WTC11 (cell line): ENCODE measurements around the gene NEDD4. TPM values are rescaled to one million over a fixed set of nuclear protein-coding genes. Genes with fewer than 3 reads are reported as not detected.
"Not testable (repeated sequence)": the region's sequence is repeated elsewhere in the genome, so short reads cannot be mapped to it uniquely, and the experiment has no call there.

Source experiments
- ATAC-seq: fragments of 200-7000 bp; cut with Tn5 transposase; 2 replicates; pipeline ENCODE4 v1.10.0; 2021; ENCODE audit warnings: mild to moderate bottlenecking, moderate library complexity
- CTCF ChIA-PET: fragments of 300-600 bp; sonication (Branson Sonifier 250); formaldehyde crosslinking; loops from one replicate; lab custom pipeline; 2021; ENCODE audit warnings: antibody characterized with exemption; lab: Charles Lee
- POLR2A ChIA-PET: fragments of 350-600 bp; sonication (Branson Sonifier 250); formaldehyde crosslinking; loops from one replicate; lab custom pipeline; 2021; ENCODE audit warnings: antibody characterized with exemption; lab: Charles Lee
- DNase-seq: peaks from one replicate; pipeline ENCODE4 v3.0.0; 2021; ENCODE audit warnings: low spot score
- H3K27ac Mint-ChIP-seq: 2 replicates; pipeline ENCODE4 v1.8.0; 2021; ENCODE audit warnings: mixed read lengths
- H3K27me3 Mint-ChIP-seq: 2 replicates; pipeline ENCODE4 v1.8.0; 2021; ENCODE audit warnings: low read depth, mild to moderate bottlenecking, moderate library complexity, mixed read lengths
- H3K36me3 Mint-ChIP-seq: 2 replicates; pipeline ENCODE4 v1.8.0; 2021; ENCODE audit warnings: mixed read lengths
- H3K4me1 Mint-ChIP-seq: 2 replicates; pipeline ENCODE4 v1.8.0; 2022; ENCODE audit warnings: mixed read lengths
- H3K4me3 Mint-ChIP-seq: 2 replicates; pipeline ENCODE4 v1.8.0; 2021; ENCODE audit warnings: mild to moderate bottlenecking, moderate library complexity, mixed read lengths
- H3K9me3 Mint-ChIP-seq: 2 replicates; pipeline ENCODE4 v1.8.0; 2021; ENCODE audit warnings: mixed read lengths
- CREM ChIP-seq: sonication (generic); formaldehyde crosslinking; IDR thresholded peaks from 2 replicates; pipeline ENCODE4 v1.8.1; 2022; ENCODE audit warnings: mild to moderate bottlenecking, missing genetic modification reagents, moderate library complexity
- ETV6 ChIP-seq: sonication (generic); formaldehyde crosslinking; IDR thresholded peaks from 2 replicates; pipeline ENCODE4 v1.8.1; 2022; ENCODE audit warnings: mild to moderate bottlenecking, missing genetic modification reagents
- FOXJ3 ChIP-seq: sonication (generic); formaldehyde crosslinking; IDR thresholded peaks from 2 replicates; pipeline ENCODE4 v1.9.0; 2021; ENCODE audit warnings: missing genetic modification reagents, mild to moderate bottlenecking, borderline replicate concordance
- JAZF1 ChIP-seq: fragments of 250-450 bp; sonication (Bioruptor Pico); IDR thresholded peaks from 2 replicates; pipeline ENCODE4 v1.9.0; 2021; ENCODE audit warnings: moderate library complexity, mild to moderate bottlenecking, inconsistent platforms
- JUN ChIP-seq: sonication (generic); formaldehyde crosslinking; IDR thresholded peaks from 2 replicates; pipeline ENCODE4 v1.8.0; 2023; ENCODE audit warnings: mild to moderate bottlenecking, missing genetic modification reagents
- MYBL2 ChIP-seq: sonication (generic); formaldehyde crosslinking; IDR thresholded peaks from 2 replicates; pipeline ENCODE4 v1.8.1; 2023; ENCODE audit warnings: mild to moderate bottlenecking, moderate library complexity, missing genetic modification reagents
- NFYB ChIP-seq: sonication (generic); formaldehyde crosslinking; conservative IDR thresholded peaks from 2 replicates; pipeline ENCODE4 v1.8.0; 2022; ENCODE audit warnings: low read depth, missing genetic modification reagents
- OVOL2 ChIP-seq: fragments of 250-450 bp; sonication (Bioruptor Pico); IDR thresholded peaks from 2 replicates; pipeline ENCODE4 v1.9.0; 2021; ENCODE audit warnings: mild to moderate bottlenecking, borderline replicate concordance
- SMAD3 ChIP-seq: sonication (generic); formaldehyde crosslinking; IDR thresholded peaks from 2 replicates; pipeline ENCODE4 v1.8.0; 2022; ENCODE audit warnings: missing genetic modification reagents, mild to moderate bottlenecking, borderline replicate concordance
- TCF7 ChIP-seq: sonication (generic); formaldehyde crosslinking; IDR thresholded peaks from 2 replicates; pipeline ENCODE4 v1.8.0; 2022; ENCODE audit warnings: mild to moderate bottlenecking, low read depth, missing genetic modification reagents, moderate library complexity
- ZNF219 ChIP-seq: sonication (generic); formaldehyde crosslinking; IDR thresholded peaks from 2 replicates; pipeline ENCODE4 v1.8.0; 2023; ENCODE audit warnings: missing genetic modification reagents, mild to moderate bottlenecking, borderline replicate concordance
- total RNA-seq: library from RNA; stranded (reverse); gene quantifications from 3 replicates; pipeline ENCODE4 v1.2.3, GENCODE V29; 2021
- TF ChIP-seq, protein P1 (sequence below): sonication (generic); formaldehyde crosslinking; IDR thresholded peaks from 2 replicates; pipeline ENCODE4 v1.8.1; 2023; ENCODE audit warnings: mild to moderate bottlenecking, missing genetic modification reagents, borderline replicate concordance
- TF ChIP-seq, protein P2 (sequence below): sonication (generic); formaldehyde crosslinking; IDR thresholded peaks from 2 replicates; pipeline ENCODE4 v1.8.1; 2022; ENCODE audit warnings: mild to moderate bottlenecking, moderate library complexity, missing genetic modification reagents
- TF ChIP-seq, protein P3 (sequence below): fragments of 250-450 bp; sonication (Bioruptor Pico); IDR thresholded peaks from 2 replicates; pipeline ENCODE4 v1.9.0; 2021; ENCODE audit warnings: mild to moderate bottlenecking, borderline replicate concordance
- TF ChIP-seq, protein P4 (sequence below): sonication (generic); formaldehyde crosslinking; IDR thresholded peaks from 2 replicates; pipeline ENCODE4 v1.8.0; 2023; ENCODE audit warnings: missing genetic modification reagents

The NEDD4 gene
- total RNA-seq, 1 experiment from 2014 or later: 4.5 TPM

DNA sequence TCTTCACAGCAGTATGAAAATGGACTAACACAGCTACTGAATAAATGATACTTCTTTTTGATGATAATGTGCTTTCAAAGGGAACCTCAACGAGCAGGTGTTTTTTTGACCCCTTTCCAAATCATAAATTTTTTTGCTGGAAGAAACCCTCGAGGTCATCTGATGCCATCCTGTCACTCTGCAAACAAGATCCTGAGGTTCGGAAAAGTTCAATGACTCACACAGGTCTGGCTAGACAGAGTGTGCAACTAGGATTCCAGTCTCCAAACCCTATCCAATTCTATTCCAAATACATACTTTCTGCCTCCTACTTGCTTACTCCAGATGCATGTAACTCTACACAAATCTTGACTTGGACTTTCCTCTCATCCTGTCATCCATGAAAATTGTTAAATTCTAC lies 124.7 kb downstream of the NEDD4 start:
- no peaks in the 10 kb centered on the region for H3K36me3 Mint-ChIP-seq
- no peak overlapping the region for H3K27ac Mint-ChIP-seq
- H3K9me3 Mint-ChIP-seq: no peaks in the 10 kb centered on the region
- CTCF ChIA-PET: interaction anchor here (1.3 kb wide), 1 partner anchor 94 kb away, joined by 3 read pairs; no protein-coding TSS in a partner anchor
- ATAC-seq (no peak), DNase-seq (no peak)
- no peaks in the 10 kb centered on the region for H3K27me3 Mint-ChIP-seq
- TF ChIP-seq, protein P1, sequence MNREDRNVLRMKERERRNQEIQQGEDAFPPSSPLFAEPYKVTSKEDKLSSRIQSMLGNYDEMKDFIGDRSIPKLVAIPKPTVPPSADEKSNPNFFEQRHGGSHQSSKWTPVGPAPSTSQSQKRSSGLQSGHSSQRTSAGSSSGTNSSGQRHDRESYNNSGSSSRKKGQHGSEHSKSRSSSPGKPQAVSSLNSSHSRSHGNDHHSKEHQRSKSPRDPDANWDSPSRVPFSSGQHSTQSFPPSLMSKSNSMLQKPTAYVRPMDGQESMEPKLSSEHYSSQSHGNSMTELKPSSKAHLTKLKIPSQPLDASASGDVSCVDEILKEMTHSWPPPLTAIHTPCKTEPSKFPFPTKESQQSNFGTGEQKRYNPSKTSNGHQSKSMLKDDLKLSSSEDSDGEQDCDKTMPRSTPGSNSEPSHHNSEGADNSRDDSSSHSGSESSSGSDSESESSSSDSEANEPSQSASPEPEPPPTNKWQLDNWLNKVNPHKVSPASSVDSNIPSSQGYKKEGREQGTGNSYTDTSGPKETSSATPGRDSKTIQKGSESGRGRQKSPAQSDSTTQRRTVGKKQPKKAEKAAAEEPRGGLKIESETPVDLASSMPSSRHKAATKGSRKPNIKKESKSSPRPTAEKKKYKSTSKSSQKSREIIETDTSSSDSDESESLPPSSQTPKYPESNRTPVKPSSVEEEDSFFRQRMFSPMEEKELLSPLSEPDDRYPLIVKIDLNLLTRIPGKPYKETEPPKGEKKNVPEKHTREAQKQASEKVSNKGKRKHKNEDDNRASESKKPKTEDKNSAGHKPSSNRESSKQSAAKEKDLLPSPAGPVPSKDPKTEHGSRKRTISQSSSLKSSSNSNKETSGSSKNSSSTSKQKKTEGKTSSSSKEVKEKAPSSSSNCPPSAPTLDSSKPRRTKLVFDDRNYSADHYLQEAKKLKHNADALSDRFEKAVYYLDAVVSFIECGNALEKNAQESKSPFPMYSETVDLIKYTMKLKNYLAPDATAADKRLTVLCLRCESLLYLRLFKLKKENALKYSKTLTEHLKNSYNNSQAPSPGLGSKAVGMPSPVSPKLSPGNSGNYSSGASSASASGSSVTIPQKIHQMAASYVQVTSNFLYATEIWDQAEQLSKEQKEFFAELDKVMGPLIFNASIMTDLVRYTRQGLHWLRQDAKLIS: no peak
- TF ChIP-seq JAZF1 (CRISPR knock-in tag) (no peak), JUN (CRISPR knock-in tag) (no peak), TCF7 (CRISPR knock-in tag) (no peak), SMAD3 (CRISPR knock-in tag) (no peak), MYBL2 (no peak), OVOL2 (CRISPR knock-in tag) (no peak), ETV6 (CRISPR knock-in tag) (no peak), NFYB (no peak), ZNF219 (no peak), FOXJ3 (CRISPR knock-in tag) (no peak), CREM (CRISPR knock-in tag) (no peak)
- TF ChIP-seq, protein P2, sequence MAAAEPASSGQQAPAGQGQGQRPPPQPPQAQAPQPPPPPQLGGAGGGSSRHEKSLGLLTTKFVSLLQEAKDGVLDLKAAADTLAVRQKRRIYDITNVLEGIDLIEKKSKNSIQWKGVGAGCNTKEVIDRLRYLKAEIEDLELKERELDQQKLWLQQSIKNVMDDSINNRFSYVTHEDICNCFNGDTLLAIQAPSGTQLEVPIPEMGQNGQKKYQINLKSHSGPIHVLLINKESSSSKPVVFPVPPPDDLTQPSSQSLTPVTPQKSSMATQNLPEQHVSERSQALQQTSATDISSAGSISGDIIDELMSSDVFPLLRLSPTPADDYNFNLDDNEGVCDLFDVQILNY (CRISPR knock-in tag): no peak
- TF ChIP-seq, protein P3, sequence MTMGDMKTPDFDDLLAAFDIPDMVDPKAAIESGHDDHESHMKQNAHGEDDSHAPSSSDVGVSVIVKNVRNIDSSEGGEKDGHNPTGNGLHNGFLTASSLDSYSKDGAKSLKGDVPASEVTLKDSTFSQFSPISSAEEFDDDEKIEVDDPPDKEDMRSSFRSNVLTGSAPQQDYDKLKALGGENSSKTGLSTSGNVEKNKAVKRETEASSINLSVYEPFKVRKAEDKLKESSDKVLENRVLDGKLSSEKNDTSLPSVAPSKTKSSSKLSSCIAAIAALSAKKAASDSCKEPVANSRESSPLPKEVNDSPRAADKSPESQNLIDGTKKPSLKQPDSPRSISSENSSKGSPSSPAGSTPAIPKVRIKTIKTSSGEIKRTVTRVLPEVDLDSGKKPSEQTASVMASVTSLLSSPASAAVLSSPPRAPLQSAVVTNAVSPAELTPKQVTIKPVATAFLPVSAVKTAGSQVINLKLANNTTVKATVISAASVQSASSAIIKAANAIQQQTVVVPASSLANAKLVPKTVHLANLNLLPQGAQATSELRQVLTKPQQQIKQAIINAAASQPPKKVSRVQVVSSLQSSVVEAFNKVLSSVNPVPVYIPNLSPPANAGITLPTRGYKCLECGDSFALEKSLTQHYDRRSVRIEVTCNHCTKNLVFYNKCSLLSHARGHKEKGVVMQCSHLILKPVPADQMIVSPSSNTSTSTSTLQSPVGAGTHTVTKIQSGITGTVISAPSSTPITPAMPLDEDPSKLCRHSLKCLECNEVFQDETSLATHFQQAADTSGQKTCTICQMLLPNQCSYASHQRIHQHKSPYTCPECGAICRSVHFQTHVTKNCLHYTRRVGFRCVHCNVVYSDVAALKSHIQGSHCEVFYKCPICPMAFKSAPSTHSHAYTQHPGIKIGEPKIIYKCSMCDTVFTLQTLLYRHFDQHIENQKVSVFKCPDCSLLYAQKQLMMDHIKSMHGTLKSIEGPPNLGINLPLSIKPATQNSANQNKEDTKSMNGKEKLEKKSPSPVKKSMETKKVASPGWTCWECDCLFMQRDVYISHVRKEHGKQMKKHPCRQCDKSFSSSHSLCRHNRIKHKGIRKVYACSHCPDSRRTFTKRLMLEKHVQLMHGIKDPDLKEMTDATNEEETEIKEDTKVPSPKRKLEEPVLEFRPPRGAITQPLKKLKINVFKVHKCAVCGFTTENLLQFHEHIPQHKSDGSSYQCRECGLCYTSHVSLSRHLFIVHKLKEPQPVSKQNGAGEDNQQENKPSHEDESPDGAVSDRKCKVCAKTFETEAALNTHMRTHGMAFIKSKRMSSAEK (CRISPR knock-in tag): no peak
- TF ChIP-seq, protein P4, sequence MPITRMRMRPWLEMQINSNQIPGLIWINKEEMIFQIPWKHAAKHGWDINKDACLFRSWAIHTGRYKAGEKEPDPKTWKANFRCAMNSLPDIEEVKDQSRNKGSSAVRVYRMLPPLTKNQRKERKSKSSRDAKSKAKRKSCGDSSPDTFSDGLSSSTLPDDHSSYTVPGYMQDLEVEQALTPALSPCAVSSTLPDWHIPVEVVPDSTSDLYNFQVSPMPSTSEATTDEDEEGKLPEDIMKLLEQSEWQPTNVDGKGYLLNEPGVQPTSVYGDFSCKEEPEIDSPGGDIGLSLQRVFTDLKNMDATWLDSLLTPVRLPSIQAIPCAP (CRISPR knock-in tag): no peak
- POLR2A ChIA-PET: no interaction called here
- H3K4me1 Mint-ChIP-seq: no peaks in the 10 kb centered on the region
- no peak overlapping the region for H3K4me3 Mint-ChIP-seq

DNA sequence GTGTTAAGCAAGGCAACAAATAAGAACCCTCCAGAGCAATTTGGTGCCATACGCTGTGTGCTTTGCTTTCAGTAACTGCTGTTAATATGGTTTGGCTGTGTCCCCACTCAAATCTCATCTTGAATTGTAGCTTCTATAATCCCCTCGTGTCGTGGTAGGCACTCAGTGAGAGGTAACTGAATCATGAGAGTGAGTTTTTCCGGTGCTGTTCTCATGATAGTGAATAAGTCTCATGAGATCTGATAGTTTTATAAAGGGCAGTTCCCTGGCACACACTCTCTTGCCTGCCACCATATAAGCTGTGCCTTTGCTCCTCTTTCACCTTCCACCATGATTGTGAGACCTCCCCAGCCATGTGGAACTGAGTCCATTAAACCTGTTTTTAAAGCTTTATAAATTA lies 125.1 kb downstream of the NEDD4 start:
- ATAC-seq: not testable (repeated sequence)

More for the DNA sequence above, 125.1 kb downstream of the NEDD4 start:
- DNase-seq, H3K9me3 Mint-ChIP-seq, H3K27ac Mint-ChIP-seq, H3K4me1 Mint-ChIP-seq, H3K36me3 Mint-ChIP-seq, H3K27me3 Mint-ChIP-seq, H3K4me3 Mint-ChIP-seq: not testable (repeated sequence)
- ChIA-PET CTCF (interaction anchor here (1.1 to 1.3 kb wide), 2 partner anchors 22 to 94 kb away, joined by 3 read pairs; no protein-coding TSS in a partner anchor), POLR2A (interaction anchor here (0.7 kb wide), 1 partner anchor 52 kb away, joined by 4 read pairs; no protein-coding TSS in a partner anchor)
